ENCODE data around the gene STYXL2. TPM values are rescaled to one million over a fixed set of nuclear protein-coding genes. Genes with fewer than 3 reads are reported as not detected.

The STYXL2 gene
- total and polyA plus RNA-seq, 2 experiments from 2014 or later: 0.17 to 0.40 TPM

DNA sequence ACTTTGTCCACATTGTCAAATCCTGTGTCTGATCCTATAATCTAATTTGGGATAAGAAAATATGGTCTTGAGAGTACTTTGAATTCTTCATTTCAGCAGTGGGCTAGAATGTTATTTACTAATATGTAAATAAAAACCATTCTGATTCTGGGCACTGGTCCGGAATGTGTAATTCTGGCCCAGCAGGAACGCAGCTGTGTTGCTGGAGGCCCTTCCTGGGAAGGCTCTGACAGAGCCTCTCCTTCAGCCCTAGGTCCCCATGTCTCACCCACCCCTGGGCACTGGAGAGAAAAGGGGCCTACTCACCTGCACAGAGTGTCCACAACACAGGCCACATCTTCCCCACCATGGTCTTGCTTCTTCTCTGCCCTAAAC, 3.9 kb upstream of the STYXL2 start:
- Mint-ChIP-seq H3K9me3 (no peaks in the 10 kb centered on the region), H3K4me3 (no peak overlapping the region), H3K27me3 (ENCODE audit: insufficient read depth, low read depth, poor library complexity) (peaks cover 2% of the 10 kb centered on the region), H3K36me3 (ENCODE audit: low read depth) (no peaks in the 10 kb centered on the region), H3K4me1 (peaks cover 14% of the 10 kb centered on the region), H3K27ac (no peak overlapping the region)
- no peaks in the 10 kb centered on the region for H3K4me1 ChIP-seq (ENCODE audit: insufficient read depth)
- H3K79me2 ChIP-seq (replicated peaks; ENCODE audit: insufficient read depth): no peaks in the 10 kb centered on the region
- H3K27me3 ChIP-seq (ENCODE audit: insufficient read depth): no peaks in the 10 kb centered on the region
- no peak overlapping the region for H3K4me2 ChIP-seq
- ATAC-seq: no peak
- no peak for DNase-seq (ENCODE audit: low spot score)
- TF ChIP-seq EZH2phosphoT487 (IDR thresholded peaks at IDR 0.05; ENCODE audit: unreplicated experiment) (no peak), POLR2AphosphoS5 (IDR thresholded peaks at IDR 0.05; ENCODE audit: low read depth) (no peak), EZH2 (IDR thresholded peaks at IDR 0.05; ENCODE audit: low read depth, unreplicated experiment) (no peak), CREB1 (CRISPR knock-in tag; IDR thresholded peaks at IDR 0.05; ENCODE audit: low read depth) (no peak), ZNF331 (CRISPR knock-in tag; IDR thresholded peaks at IDR 0.05; ENCODE audit: low read depth) (no peak), STAT1 (IDR thresholded peaks at IDR 0.05; ENCODE audit: unreplicated experiment) (no peak), JUNB (IDR thresholded peaks at IDR 0.05; ENCODE audit: unreplicated experiment) (no peak), NANOG (IDR thresholded peaks at IDR 0.05; ENCODE audit: borderline replicate concordance) (no peak), ZNF114 (CRISPR knock-in tag; IDR thresholded peaks at IDR 0.05) (no peak)
- TF ChIP-seq, protein P1, sequence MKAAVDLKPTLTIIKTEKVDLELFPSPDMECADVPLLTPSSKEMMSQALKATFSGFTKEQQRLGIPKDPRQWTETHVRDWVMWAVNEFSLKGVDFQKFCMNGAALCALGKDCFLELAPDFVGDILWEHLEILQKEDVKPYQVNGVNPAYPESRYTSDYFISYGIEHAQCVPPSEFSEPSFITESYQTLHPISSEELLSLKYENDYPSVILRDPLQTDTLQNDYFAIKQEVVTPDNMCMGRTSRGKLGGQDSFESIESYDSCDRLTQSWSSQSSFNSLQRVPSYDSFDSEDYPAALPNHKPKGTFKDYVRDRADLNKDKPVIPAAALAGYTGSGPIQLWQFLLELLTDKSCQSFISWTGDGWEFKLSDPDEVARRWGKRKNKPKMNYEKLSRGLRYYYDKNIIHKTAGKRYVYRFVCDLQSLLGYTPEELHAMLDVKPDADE (IDR thresholded peaks at IDR 0.05): no peak
- TF ChIP-seq, protein P2, sequence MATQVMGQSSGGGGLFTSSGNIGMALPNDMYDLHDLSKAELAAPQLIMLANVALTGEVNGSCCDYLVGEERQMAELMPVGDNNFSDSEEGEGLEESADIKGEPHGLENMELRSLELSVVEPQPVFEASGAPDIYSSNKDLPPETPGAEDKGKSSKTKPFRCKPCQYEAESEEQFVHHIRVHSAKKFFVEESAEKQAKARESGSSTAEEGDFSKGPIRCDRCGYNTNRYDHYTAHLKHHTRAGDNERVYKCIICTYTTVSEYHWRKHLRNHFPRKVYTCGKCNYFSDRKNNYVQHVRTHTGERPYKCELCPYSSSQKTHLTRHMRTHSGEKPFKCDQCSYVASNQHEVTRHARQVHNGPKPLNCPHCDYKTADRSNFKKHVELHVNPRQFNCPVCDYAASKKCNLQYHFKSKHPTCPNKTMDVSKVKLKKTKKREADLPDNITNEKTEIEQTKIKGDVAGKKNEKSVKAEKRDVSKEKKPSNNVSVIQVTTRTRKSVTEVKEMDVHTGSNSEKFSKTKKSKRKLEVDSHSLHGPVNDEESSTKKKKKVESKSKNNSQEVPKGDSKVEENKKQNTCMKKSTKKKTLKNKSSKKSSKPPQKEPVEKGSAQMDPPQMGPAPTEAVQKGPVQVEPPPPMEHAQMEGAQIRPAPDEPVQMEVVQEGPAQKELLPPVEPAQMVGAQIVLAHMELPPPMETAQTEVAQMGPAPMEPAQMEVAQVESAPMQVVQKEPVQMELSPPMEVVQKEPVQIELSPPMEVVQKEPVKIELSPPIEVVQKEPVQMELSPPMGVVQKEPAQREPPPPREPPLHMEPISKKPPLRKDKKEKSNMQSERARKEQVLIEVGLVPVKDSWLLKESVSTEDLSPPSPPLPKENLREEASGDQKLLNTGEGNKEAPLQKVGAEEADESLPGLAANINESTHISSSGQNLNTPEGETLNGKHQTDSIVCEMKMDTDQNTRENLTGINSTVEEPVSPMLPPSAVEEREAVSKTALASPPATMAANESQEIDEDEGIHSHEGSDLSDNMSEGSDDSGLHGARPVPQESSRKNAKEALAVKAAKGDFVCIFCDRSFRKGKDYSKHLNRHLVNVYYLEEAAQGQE (IDR thresholded peaks at IDR 0.05; ENCODE audit: unreplicated experiment): no peak
- TF ChIP-seq, protein P3, sequence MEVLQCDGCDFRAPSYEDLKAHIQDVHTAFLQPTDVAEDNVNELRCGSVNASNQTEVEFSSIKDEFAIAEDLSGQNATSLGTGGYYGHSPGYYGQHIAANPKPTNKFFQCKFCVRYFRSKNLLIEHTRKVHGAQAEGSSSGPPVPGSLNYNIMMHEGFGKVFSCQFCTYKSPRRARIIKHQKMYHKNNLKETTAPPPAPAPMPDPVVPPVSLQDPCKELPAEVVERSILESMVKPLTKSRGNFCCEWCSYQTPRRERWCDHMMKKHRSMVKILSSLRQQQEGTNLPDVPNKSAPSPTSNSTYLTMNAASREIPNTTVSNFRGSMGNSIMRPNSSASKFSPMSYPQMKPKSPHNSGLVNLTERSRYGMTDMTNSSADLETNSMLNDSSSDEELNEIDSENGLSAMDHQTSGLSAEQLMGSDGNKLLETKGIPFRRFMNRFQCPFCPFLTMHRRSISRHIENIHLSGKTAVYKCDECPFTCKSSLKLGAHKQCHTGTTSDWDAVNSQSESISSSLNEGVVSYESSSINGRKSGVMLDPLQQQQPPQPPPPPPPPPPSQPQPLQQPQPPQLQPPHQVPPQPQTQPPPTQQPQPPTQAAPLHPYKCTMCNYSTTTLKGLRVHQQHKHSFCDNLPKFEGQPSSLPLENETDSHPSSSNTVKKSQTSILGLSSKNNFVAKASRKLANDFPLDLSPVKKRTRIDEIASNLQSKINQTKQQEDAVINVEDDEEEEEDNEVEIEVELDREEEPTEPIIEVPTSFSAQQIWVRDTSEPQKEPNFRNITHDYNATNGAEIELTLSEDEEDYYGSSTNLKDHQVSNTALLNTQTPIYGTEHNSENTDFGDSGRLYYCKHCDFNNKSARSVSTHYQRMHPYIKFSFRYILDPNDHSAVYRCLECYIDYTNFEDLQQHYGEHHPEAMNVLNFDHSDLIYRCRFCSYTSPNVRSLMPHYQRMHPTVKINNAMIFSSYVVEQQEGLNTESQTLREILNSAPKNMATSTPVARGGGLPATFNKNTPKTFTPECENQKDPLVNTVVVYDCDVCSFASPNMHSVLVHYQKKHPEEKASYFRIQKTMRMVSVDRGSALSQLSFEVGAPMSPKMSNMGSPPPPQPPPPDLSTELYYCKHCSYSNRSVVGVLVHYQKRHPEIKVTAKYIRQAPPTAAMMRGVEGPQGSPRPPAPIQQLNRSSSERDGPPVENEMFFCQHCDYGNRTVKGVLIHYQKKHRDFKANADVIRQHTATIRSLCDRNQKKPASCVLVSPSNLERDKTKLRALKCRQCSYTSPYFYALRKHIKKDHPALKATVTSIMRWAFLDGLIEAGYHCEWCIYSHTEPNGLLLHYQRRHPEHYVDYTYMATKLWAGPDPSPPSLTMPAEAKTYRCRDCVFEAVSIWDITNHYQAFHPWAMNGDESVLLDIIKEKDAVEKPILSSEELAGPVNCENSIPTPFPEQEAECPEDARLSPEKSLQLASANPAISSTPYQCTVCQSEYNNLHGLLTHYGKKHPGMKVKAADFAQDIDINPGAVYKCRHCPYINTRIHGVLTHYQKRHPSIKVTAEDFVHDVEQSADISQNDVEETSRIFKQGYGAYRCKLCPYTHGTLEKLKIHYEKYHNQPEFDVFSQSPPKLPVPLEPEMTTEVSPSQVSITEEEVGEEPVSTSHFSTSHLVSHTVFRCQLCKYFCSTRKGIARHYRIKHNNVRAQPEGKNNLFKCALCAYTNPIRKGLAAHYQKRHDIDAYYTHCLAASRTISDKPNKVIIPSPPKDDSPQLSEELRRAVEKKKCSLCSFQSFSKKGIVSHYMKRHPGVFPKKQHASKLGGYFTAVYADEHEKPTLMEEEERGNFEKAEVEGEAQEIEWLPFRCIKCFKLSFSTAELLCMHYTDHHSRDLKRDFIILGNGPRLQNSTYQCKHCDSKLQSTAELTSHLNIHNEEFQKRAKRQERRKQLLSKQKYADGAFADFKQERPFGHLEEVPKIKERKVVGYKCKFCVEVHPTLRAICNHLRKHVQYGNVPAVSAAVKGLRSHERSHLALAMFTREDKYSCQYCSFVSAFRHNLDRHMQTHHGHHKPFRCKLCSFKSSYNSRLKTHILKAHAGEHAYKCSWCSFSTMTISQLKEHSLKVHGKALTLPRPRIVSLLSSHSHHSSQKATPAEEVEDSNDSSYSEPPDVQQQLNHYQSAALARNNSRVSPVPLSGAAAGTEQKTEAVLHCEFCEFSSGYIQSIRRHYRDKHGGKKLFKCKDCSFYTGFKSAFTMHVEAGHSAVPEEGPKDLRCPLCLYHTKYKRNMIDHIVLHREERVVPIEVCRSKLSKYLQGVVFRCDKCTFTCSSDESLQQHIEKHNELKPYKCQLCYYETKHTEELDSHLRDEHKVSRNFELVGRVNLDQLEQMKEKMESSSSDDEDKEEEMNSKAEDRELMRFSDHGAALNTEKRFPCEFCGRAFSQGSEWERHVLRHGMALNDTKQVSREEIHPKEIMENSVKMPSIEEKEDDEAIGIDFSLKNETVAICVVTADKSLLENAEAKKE (CRISPR knock-in tag; IDR thresholded peaks at IDR 0.05): no peak
- TF ChIP-seq, protein P4, sequence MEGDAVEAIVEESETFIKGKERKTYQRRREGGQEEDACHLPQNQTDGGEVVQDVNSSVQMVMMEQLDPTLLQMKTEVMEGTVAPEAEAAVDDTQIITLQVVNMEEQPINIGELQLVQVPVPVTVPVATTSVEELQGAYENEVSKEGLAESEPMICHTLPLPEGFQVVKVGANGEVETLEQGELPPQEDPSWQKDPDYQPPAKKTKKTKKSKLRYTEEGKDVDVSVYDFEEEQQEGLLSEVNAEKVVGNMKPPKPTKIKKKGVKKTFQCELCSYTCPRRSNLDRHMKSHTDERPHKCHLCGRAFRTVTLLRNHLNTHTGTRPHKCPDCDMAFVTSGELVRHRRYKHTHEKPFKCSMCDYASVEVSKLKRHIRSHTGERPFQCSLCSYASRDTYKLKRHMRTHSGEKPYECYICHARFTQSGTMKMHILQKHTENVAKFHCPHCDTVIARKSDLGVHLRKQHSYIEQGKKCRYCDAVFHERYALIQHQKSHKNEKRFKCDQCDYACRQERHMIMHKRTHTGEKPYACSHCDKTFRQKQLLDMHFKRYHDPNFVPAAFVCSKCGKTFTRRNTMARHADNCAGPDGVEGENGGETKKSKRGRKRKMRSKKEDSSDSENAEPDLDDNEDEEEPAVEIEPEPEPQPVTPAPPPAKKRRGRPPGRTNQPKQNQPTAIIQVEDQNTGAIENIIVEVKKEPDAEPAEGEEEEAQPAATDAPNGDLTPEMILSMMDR (conservative IDR thresholded peaks at IDR 0.05; ENCODE audit: low read depth in 2 of 2): no peak
- no peak overlapping the region for H2AFZ ChIP-seq
- H3F3A ChIP-seq (replicated peaks; ENCODE audit: low read depth): no peaks in the 10 kb centered on the region
- no peaks in the 10 kb centered on the region for H3K36me3 ChIP-seq (ENCODE audit: insufficient read depth)
- no peak overlapping the region for H3K27ac ChIP-seq (ENCODE audit: low read depth)
- H3K4me3 ChIP-seq: no peak overlapping the region
- H3K9me2 ChIP-seq (ENCODE audit: insufficient read depth): peaks cover 2% of the 10 kb centered on the region; the same call in 1 of the 2 replicates
- H4K20me1 ChIP-seq (replicated peaks; ENCODE audit: insufficient read depth): no peaks in the 10 kb centered on the region
